HepG2 (cell line): ENCODE results near the gene CTDNEP1. TPM values are rescaled to one million over a fixed set of nuclear protein-coding genes. Genes with fewer than 3 reads are reported as not detected.
A peak's percentile ranks its signal among the peaks of the same experiment; 100 is the strongest.

Experiments
- ATF5 ChIP-seq: sonication (generic); formaldehyde crosslinking; IDR thresholded peaks from 2 replicates; pipeline ENCODE4 v1.4.0; 2020; ENCODE audit warnings: mild to moderate bottlenecking, low read depth, missing genetic modification reagents
- ATF7-NPFF ChIP-seq: sonication (generic); formaldehyde crosslinking; IDR thresholded peaks from 2 replicates; pipeline ENCODE4 v1.8.1; 2023; ENCODE audit warnings: mild to moderate bottlenecking, low read depth, missing genetic modification reagents, moderate library complexity
- IKZF5 ChIP-seq: IDR thresholded peaks from 2 replicates; pipeline ENCODE4 v1.6.1; 2018; ENCODE audit warnings: missing genetic modification reagents, mild to moderate bottlenecking, missing compliant biosample characterization
- NCOA5 ChIP-seq: sonication (generic); formaldehyde crosslinking; IDR thresholded peaks from 2 replicates; pipeline ENCODE4 v1.4.0; 2020; ENCODE audit warnings: missing genetic modification reagents
- NFATC3 ChIP-seq: sonication (generic); formaldehyde crosslinking; IDR thresholded peaks from 2 replicates; pipeline ENCODE4 v1.5.1; 2020; ENCODE audit warnings: mild to moderate bottlenecking, missing genetic modification reagents
- PAWR ChIP-seq: sonication (generic); formaldehyde crosslinking; IDR thresholded peaks from 2 replicates; pipeline ENCODE4 v1.4.0; 2020; ENCODE audit warnings: missing genetic modification reagents, mild to moderate bottlenecking, borderline replicate concordance
- SP140L ChIP-seq: sonication (generic); formaldehyde crosslinking; IDR thresholded peaks from 2 replicates; pipeline ENCODE4 v1.4.0; 2020; ENCODE audit warnings: missing genetic modification reagents, borderline replicate concordance
- SRSF1 ChIP-seq: fragments of 200-400 bp; formaldehyde crosslinking; optimal IDR thresholded peaks from 2 replicates; pipeline ENCODE3; 2017; ENCODE audit warnings: mild to moderate bottlenecking, low read depth, low read length, moderate library complexity
- ZBTB1 ChIP-seq: sonication (generic); formaldehyde crosslinking; IDR thresholded peaks from 2 replicates; pipeline ENCODE4 v1.4.0; 2020; ENCODE audit warnings: missing genetic modification reagents, borderline replicate concordance
- ZBTB7B ChIP-seq: sonication (generic); formaldehyde crosslinking; IDR thresholded peaks from 2 replicates; pipeline ENCODE4 v1.4.0; 2020; ENCODE audit warnings: missing genetic modification reagents
- ZIK1 ChIP-seq: sonication (generic); formaldehyde crosslinking; IDR thresholded peaks from 2 replicates; pipeline ENCODE4 v1.5.0; 2020; ENCODE audit warnings: mild to moderate bottlenecking, low read depth, missing genetic modification reagents, borderline replicate concordance
- ZNF550 ChIP-seq: sonication (generic); formaldehyde crosslinking; IDR thresholded peaks from 2 replicates; pipeline ENCODE4 v1.4.0; 2020; ENCODE audit warnings: mild to moderate bottlenecking, missing genetic modification reagents, borderline replicate concordance
- ZNF605 ChIP-seq: sonication (generic); formaldehyde crosslinking; IDR thresholded peaks from 2 replicates; pipeline ENCODE4 v1.8.0; 2022; ENCODE audit warnings: mild to moderate bottlenecking, missing genetic modification reagents
- ZNF639 ChIP-seq: conservative IDR thresholded peaks from 2 replicates; pipeline ENCODE4 v1.6.1; 2018; ENCODE audit warnings: missing genetic modification reagents
- ZNF816 ChIP-seq: sonication (generic); formaldehyde crosslinking; IDR thresholded peaks from 2 replicates; pipeline ENCODE4 v1.8.0; 2022; ENCODE audit warnings: missing genetic modification reagents, mild to moderate bottlenecking, borderline replicate concordance
- ZNF878 ChIP-seq: sonication (generic); formaldehyde crosslinking; IDR thresholded peaks from 2 replicates; pipeline ENCODE4 v1.8.1; 2023; ENCODE audit warnings: mild to moderate bottlenecking, missing genetic modification reagents, moderate library complexity
- polyA plus RNA-seq, 8 experiments: library from polyadenylated mRNA; depleted of rRNA in 3 of 8; stranded (reverse) in 7 of 8; unstranded in 1 of 8; fragments of >200 nt; fragmentation: Illumina TruSeq in 4 of 8; extraction: Trizol in 4 of 8; gene quantifications; 2 replicates each; pipeline versions ENCODE4 v1.2.1 to v1.2.3, GENCODE V29; 2011 to 2016; ENCODE audit warnings: low read depth in 4 of 8, missing spikeins in 1 of 8, mixed read lengths in 1 of 8; ENCODE audit not compliant: insufficient read depth in 1 of 8
- total RNA-seq, 5 experiments: library from RNA; depleted of rRNA; stranded (reverse); fragments of >200 nt; fragmentation: Illumina TruSeq; extraction: Trizol; gene quantifications; 2 replicates each; pipeline ENCODE4 v1.2.3, GENCODE V29; 2016; ENCODE audit warnings: low read depth in 1 of 5
- TF ChIP-seq, protein P1 (sequence below): sonication (generic); formaldehyde crosslinking; IDR thresholded peaks from 2 replicates; pipeline ENCODE4 v1.4.0; 2020; ENCODE audit warnings: missing genetic modification reagents, borderline replicate concordance
- TF ChIP-seq, protein P2 (sequence below): sonication (generic); formaldehyde crosslinking; IDR thresholded peaks from 2 replicates; pipeline ENCODE4 v1.4.0; 2020; ENCODE audit warnings: missing genetic modification reagents
- TF ChIP-seq, protein P3 (sequence below): sonication (generic); formaldehyde crosslinking; conservative IDR thresholded peaks from 2 replicates; pipeline ENCODE4 v1.8.0; 2022; ENCODE audit warnings: low read depth, missing genetic modification reagents

The CTDNEP1 gene
- total and polyA plus RNA-seq, 2 of the 13 experiments (the other 11 are each of a cell fraction or from before 2014, with no cell fraction given), result 19.8 to 118 TPM

GRCh38 chr17:7252176-7253043, 876 bp upstream of the CTDNEP1 start, which contains the start of gene ELP5 (continued):
- TF ChIP-seq, protein P1, sequence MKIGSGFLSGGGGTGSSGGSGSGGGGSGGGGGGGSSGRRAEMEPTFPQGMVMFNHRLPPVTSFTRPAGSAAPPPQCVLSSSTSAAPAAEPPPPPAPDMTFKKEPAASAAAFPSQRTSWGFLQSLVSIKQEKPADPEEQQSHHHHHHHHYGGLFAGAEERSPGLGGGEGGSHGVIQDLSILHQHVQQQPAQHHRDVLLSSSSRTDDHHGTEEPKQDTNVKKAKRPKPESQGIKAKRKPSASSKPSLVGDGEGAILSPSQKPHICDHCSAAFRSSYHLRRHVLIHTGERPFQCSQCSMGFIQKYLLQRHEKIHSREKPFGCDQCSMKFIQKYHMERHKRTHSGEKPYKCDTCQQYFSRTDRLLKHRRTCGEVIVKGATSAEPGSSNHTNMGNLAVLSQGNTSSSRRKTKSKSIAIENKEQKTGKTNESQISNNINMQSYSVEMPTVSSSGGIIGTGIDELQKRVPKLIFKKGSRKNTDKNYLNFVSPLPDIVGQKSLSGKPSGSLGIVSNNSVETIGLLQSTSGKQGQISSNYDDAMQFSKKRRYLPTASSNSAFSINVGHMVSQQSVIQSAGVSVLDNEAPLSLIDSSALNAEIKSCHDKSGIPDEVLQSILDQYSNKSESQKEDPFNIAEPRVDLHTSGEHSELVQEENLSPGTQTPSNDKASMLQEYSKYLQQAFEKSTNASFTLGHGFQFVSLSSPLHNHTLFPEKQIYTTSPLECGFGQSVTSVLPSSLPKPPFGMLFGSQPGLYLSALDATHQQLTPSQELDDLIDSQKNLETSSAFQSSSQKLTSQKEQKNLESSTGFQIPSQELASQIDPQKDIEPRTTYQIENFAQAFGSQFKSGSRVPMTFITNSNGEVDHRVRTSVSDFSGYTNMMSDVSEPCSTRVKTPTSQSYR, result 0 out of 2 replicates have a peak, but pooled peaks have one; percentile 44
- TF ChIP-seq NFATC3 (CRISPR knock-in tag), result no peak
- peak; percentile 72 for TF ChIP-seq IKZF5 (CRISPR knock-in tag)
- TF ChIP-seq ZNF878 (CRISPR knock-in tag), result no peak
- TF ChIP-seq SP140L, result no peak
- TF ChIP-seq ATF7-NPFF (CRISPR knock-in tag), result peak; percentile 36; the same call in 1 of the 2 replicates
- peak; percentile 31; the same call in 1 of the 2 replicates for TF ChIP-seq ATF5 (CRISPR knock-in tag)
- TF ChIP-seq ZNF816 (CRISPR knock-in tag), result no peak
- TF ChIP-seq, protein P2, sequence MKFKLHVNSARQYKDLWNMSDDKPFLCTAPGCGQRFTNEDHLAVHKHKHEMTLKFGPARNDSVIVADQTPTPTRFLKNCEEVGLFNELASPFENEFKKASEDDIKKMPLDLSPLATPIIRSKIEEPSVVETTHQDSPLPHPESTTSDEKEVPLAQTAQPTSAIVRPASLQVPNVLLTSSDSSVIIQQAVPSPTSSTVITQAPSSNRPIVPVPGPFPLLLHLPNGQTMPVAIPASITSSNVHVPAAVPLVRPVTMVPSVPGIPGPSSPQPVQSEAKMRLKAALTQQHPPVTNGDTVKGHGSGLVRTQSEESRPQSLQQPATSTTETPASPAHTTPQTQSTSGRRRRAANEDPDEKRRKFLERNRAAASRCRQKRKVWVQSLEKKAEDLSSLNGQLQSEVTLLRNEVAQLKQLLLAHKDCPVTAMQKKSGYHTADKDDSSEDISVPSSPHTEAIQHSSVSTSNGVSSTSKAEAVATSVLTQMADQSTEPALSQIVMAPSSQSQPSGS, result peak; percentile 91
- TF ChIP-seq, protein P3, sequence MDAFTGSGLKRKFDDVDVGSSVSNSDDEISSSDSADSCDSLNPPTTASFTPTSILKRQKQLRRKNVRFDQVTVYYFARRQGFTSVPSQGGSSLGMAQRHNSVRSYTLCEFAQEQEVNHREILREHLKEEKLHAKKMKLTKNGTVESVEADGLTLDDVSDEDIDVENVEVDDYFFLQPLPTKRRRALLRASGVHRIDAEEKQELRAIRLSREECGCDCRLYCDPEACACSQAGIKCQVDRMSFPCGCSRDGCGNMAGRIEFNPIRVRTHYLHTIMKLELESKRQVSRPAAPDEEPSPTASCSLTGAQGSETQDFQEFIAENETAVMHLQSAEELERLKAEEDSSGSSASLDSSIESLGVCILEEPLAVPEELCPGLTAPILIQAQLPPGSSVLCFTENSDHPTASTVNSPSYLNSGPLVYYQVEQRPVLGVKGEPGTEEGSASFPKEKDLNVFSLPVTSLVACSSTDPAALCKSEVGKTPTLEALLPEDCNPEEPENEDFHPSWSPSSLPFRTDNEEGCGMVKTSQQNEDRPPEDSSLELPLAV (CRISPR knock-in tag), result no peak
- TF ChIP-seq ZNF605, result peak; percentile 88
- TF ChIP-seq PAWR (CRISPR knock-in tag), result no peak
- TF ChIP-seq ZBTB7B (CRISPR knock-in tag), result peak; percentile 85
- TF ChIP-seq ZIK1 (CRISPR knock-in tag), result no peak
- TF ChIP-seq SRSF1, result peak; percentile 60
- no peak for TF ChIP-seq ZNF550
- TF ChIP-seq NCOA5 (CRISPR knock-in tag), result no peak
- TF ChIP-seq ZNF639 (CRISPR knock-in tag), result peak; percentile 87
- no peak for TF ChIP-seq ZBTB1
